HFF-Myc (cell line): ENCODE data around the gene TMEM135.
"Not testable (repeated sequence)": the region's sequence is repeated elsewhere in the genome, so short reads cannot be mapped to it uniquely, and the experiment has no call there.

Experiments used
- DNase-seq: peaks from one replicate; pipeline ENCODE4 v3.0.0-alpha.2; 2011; ENCODE audit warnings: low read depth; ENCODE audit errors: extremely low read depth
- H3K4me3 ChIP-seq: replicated peaks from 2 replicates; pipeline ENCODE4 v1.5.1; 2011; ENCODE audit warnings: low read depth, mild to moderate bottlenecking, control low read depth, low read length
- TF ChIP-seq, protein P1 (sequence below): IDR thresholded peaks from 2 replicates; pipeline ENCODE4 v1.5.1; 2012; ENCODE audit warnings: mild to moderate bottlenecking, low read depth, low read length, control low read depth; ENCODE audit errors: missing control alignments

TMEM135 gene

DNA sequence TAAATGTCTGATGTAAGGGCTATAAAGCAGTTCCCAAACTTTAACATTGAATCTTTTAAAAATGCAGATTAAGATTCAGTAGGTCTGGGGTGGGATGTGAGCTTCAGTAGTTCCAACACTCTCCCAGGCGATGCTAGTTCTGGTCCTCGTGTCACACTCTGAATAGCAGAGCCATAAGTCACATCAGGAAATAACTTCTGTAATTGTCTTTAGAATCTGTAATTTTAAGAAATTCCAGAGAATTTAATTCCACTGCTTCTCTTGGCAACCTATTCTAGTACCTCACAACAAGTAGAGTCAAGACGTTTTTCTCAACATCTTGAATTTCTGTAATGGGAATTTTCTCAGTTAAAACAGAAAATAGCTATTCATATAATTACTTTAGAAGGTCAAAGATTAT lies 223.1 kb downstream of the TMEM135 start:
- H3K4me3 ChIP-seq: no peak overlapping the region
- TF ChIP-seq, protein P1, sequence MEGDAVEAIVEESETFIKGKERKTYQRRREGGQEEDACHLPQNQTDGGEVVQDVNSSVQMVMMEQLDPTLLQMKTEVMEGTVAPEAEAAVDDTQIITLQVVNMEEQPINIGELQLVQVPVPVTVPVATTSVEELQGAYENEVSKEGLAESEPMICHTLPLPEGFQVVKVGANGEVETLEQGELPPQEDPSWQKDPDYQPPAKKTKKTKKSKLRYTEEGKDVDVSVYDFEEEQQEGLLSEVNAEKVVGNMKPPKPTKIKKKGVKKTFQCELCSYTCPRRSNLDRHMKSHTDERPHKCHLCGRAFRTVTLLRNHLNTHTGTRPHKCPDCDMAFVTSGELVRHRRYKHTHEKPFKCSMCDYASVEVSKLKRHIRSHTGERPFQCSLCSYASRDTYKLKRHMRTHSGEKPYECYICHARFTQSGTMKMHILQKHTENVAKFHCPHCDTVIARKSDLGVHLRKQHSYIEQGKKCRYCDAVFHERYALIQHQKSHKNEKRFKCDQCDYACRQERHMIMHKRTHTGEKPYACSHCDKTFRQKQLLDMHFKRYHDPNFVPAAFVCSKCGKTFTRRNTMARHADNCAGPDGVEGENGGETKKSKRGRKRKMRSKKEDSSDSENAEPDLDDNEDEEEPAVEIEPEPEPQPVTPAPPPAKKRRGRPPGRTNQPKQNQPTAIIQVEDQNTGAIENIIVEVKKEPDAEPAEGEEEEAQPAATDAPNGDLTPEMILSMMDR: no peak
- DNase-seq: no peak

DNA sequence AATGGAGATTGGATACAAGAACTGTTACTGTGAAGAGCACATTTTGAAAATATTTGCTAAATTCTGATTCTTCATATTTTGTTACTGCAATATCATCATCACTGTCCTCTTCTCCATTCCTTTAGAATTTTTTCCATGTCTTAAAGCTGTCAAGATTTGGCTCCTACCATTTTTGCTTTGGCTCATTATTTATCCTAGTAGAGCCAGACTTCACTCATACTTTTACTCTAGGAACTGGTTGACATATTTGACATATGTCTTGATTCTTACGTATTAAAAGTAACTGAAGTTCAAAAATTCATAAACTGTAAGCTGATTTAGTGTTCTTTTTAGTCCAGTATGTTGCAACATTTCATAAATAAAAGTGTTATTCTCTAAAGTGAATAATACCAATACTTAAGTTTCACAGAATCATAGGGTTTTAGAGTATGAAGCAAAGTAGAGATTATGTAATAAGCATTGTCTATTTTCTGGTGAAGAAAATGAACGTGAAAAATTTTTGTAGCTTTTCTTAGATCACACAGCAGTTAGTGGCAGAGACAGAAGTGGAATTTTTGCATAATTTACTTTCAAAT lies 225.6 kb downstream of the TMEM135 start:
- TF ChIP-seq, protein P1: no peak
- DNase-seq: no peak
- no peak overlapping the region for H3K4me3 ChIP-seq

DNA sequence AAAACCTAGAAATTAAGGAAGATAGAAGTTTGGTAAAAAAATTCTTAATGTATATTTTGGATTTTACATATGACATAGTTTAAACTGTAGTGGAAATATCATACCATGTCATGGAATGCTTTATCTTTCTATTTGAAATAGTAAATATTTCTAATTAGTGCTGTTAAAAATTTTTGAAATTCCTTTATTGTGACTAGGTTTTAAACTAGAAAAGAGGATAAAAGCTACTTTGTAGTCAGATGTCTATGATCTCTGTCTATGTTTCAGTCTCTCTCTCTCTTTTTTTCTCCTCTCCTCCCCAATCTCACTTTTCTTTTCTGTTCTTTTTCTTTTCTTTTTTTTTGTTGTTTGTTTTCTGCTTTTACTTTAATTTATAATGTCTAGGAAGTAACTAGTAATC lies 226.2 kb downstream of the TMEM135 start:
- H3K4me3 ChIP-seq: no peak overlapping the region
- TF ChIP-seq, protein P1: no peak
- DNase-seq: no peak

DNA sequence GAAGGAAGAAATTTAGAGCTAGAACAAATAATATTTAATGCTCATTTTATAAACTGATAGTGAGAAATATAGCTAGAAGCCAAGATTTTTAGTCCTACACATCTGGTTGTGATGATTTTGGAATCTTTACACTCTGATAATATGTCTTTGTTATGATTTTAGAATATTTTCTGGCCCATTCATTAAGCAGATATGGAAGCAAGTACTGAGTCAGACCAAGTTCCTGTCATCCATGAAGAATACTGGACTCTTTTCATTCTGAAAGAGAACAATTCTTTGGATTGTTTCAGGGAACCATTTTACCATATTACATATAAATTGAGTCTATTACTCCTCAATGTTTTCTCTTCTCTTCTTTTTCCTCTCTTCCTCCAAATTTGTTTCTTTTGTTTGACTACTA lies 227.4 kb downstream of the TMEM135 start:
- TF ChIP-seq, protein P1: no peak
- no peak for DNase-seq
- H3K4me3 ChIP-seq: no peak overlapping the region

DNA sequence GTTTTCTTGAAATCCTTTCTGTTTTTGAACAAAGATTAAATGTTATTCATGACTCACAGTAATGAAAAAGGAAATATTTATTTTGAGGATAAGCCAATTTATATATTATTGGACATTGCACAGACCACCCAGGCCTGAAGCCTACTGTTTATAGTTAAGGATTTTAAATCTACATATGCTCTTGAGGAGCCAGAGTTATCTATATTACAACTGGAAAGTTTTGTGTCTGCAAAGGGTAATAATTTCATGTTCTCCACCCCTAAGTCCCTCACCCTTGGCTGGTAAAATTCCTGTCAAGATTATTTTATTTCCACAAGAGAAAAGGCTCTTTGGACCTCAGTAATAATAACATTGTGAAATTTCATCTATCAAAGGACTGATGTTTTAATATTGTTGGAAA lies 228.2 kb downstream of the TMEM135 start:
- H3K4me3 ChIP-seq: no peak overlapping the region
- no peak for DNase-seq
- TF ChIP-seq, protein P1: no peak

DNA sequence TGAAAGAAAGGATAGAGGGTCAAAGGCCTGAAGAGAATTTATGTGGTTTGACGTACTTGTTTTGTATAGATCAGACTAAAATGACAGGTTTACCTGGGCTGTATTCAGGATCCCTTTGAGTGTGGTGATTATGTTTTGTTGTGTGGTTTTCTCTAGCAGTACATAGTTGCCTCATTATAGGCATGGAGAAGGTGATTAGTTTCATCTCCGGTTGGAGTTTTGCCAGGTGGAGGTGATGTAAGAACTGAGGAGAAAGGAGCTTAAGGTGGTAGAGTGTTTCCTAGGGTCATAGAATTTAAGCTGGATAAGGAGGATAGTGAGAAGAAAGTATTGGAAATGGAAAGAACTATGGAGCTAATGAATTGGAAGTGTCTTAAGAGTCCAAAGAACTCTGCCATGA lies 229.0 kb downstream of the TMEM135 start:
- TF ChIP-seq, protein P1: no peak
- no peak overlapping the region for H3K4me3 ChIP-seq
- no peak for DNase-seq

DNA sequence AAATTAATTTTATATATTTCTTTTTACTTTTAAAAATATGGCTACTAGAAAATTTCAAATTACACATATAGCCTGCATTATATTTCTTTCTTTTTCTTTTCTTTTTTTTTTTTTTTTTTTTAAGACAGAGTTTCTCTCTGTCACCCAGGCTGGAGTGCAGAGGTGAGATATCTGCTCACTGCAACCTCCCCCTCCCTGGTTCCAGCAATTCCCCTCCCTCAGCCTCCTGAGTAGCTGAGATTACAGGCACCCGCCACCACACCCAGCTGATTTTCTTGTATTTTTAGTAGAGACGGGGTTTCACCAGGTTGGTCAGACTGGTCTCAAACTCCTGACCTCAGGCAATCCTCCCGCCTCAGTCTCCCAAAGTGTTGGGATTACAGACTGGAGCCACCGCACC lies 234.2 kb downstream of the TMEM135 start:
- not testable (repeated sequence) for DNase-seq, H3K4me3 ChIP-seq
